Sigmoid colon (tissue), 4 donors: Measurements from ENCODE around the gene SELENOS.

Experiments
- POLR2A ChIP-seq, 2 donors: fragments of 450-650 bp; IDR thresholded peaks; one replicate each; pipeline ENCODE4 v1.6.1; 2016; ENCODE audit warnings: antibody characterized with exemption in 2 of 2, mild to moderate bottlenecking in 2 of 2, moderate library complexity in 2 of 2
- POLR2AphosphoS5 ChIP-seq, 4 donors: sonication (generic); formaldehyde crosslinking; IDR thresholded peaks; one replicate each; pipeline ENCODE4 v1.6.1; 2017; ENCODE audit warnings: antibody characterized with exemption in 4 of 4

DNA sequence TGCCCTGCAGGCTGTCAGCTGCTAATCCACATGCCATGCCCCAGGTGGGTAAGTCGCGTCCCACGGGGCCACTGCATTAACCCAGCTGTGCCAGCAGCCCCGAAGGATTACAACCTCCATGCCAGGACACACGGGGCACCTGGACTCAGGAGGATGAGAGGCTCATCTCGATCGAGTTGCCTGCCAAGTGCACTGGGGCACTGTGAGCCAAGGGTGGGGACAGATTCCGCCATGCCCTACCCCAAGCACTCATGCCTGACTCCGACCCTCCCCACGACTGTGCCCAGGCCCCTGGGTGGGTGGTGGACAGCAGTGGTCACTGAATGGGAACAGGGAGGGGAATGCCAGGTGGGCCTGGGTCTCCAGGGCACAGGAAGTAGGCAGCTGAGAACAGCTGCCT lies 38.5 kb upstream of the SELENOS start:
- TF ChIP-seq POLR2A (IDR thresholded peaks at IDR 0.05), result no peak
- no peak for TF ChIP-seq POLR2AphosphoS5 (IDR thresholded peaks at IDR 0.05)
